ENCODE measurements around the gene CCDC77. TPM values are rescaled to one million over a fixed set of nuclear protein-coding genes. Genes with fewer than 3 reads are reported as not detected.
"Not testable (repeated sequence)": the region's sequence is repeated elsewhere in the genome, so short reads cannot be mapped to it uniquely, and the experiment has no call there.

The CCDC77 gene
- total RNA-seq (5.6 TPM), polyA plus RNA-seq (1 to 10 TPM; 3.9 to 5.6 (median 4.9) TPM)

GRCh38 chr12:401235-402028, at the start of gene CCDC77:
CCDC77 (plus strand) TSS chr12:401644; CDS start chr12:409384, 7,740 bp downstream.
- Mint-ChIP-seq H3K27ac (no peak within 1 kb of the TSS), H3K27me3 (peaks cover 2% of the 10 kb centered on the region), H3K36me3 (peaks cover 13% of the 10 kb centered on the region), H3K4me3 (no peak within 1 kb of the TSS), H3K9me3 (no peaks in the 10 kb centered on the region), H3K4me1 (peaks cover 0 to 9% (median 0%) of the 10 kb centered on the region in 4 donors)
- ATAC-seq (ENCODE audit: low read depth in 2 of 2) (peak; percentile 100), DNase-seq (peak; percentile 88 to 96 (median 96))
- Histone ChIP-seq H3K4me3 (ENCODE audit: low read depth, low read length) (peak within 1 kb of the TSS; percentile 97), H3K4me1 (ENCODE audit: control insufficient read depth, insufficient read depth, low read length, poor library complexity, severe bottlenecking) (peaks cover 8% of the 10 kb centered on the region), H3K27me3 (ENCODE audit: control insufficient read depth, insufficient read depth, low read length) (no peaks in the 10 kb centered on the region), H3K9me3 (ENCODE audit: control insufficient read depth in 2 of 2, low read length in 2 of 2) (no peaks in the 10 kb centered on the region), H3K27ac (ENCODE audit: insufficient read depth, low read length, poor library complexity, severe bottlenecking) (peak within 1 kb of the TSS; percentile 68), H3K36me3 (ENCODE audit: control insufficient read depth, insufficient read depth, low read length) (peaks cover 2% of the 10 kb centered on the region)

- DNase-seq, result no peak
These were observed 45.0 kb upstream of the CCDC77 start for GRCh38 chr12:356276-356988.

GRCh38 chr12:359091-359490, 42.4 kb upstream of the CCDC77 start:
- peak overlapping the region in 1 of 3 donors; percentile 71 for H3K27ac Mint-ChIP-seq
- Histone ChIP-seq H3K27ac (ENCODE audit: insufficient read depth, low read length, poor library complexity, severe bottlenecking) (no peak overlapping the region), H3K9me3 (ENCODE audit: control insufficient read depth in 2 of 2, low read length in 2 of 2) (no peaks in the 10 kb centered on the region), H3K36me3 (ENCODE audit: control insufficient read depth, insufficient read depth, low read length) (peaks cover 91% of the 10 kb centered on the region), H3K4me1 (ENCODE audit: control insufficient read depth, insufficient read depth, low read length, poor library complexity, severe bottlenecking) (no peaks in the 10 kb centered on the region), H3K27me3 (ENCODE audit: control insufficient read depth, insufficient read depth, low read length) (no peaks in the 10 kb centered on the region), H3K4me3 (ENCODE audit: low read depth, low read length) (no peak overlapping the region)
- no peaks in the 10 kb centered on the region for H3K9me3 Mint-ChIP-seq
- H3K4me3 Mint-ChIP-seq, result no peak overlapping the region
- DNase-seq (no peak), ATAC-seq (ENCODE audit: low read depth in 2 of 2) (no peak)
- H3K36me3 Mint-ChIP-seq, result peaks cover 61% of the 10 kb centered on the region
- H3K27me3 Mint-ChIP-seq, result no peaks in the 10 kb centered on the region
- peaks cover 16 to 39% (median 26%) of the 10 kb centered on the region in 4 donors for H3K4me1 Mint-ChIP-seq

More at GRCh38 chr12:356276-356988, 45.0 kb upstream of the CCDC77 start:
- peaks cover 90% of the 10 kb centered on the region for H3K36me3 ChIP-seq (ENCODE audit: control insufficient read depth, insufficient read depth, low read length)
- peaks cover 0 to 1% of the 10 kb centered on the region in 2 experiments for H3K9me3 ChIP-seq (ENCODE audit: control insufficient read depth in 2 of 2, low read length in 2 of 2)
- Mint-ChIP-seq H3K27me3 (no peaks in the 10 kb centered on the region), H3K27ac (peak overlapping the region in 1 of 3 donors; percentile 49), H3K4me3 (no peak overlapping the region), H3K4me1 (peaks cover 7 to 30% (median 24%) of the 10 kb centered on the region in 4 donors), H3K9me3 (peaks cover 0 to 3% (median 0%) of the 10 kb centered on the region in 7 donors), H3K36me3 (peaks cover 57% of the 10 kb centered on the region)
- no peaks in the 10 kb centered on the region for H3K27me3 ChIP-seq (ENCODE audit: control insufficient read depth, insufficient read depth, low read length)
- no peaks in the 10 kb centered on the region for H3K4me1 ChIP-seq (ENCODE audit: control insufficient read depth, insufficient read depth, low read length, poor library complexity, severe bottlenecking)
- H3K4me3 ChIP-seq (ENCODE audit: low read depth, low read length), result no peak overlapping the region
- no peak overlapping the region for H3K27ac ChIP-seq (ENCODE audit: insufficient read depth, low read length, poor library complexity, severe bottlenecking)
- ATAC-seq (ENCODE audit: low read depth in 2 of 2), result no peak

GRCh38 chr12:366820-367219, 34.6 kb upstream of the CCDC77 start:
- Mint-ChIP-seq H3K9me3 (peaks cover 0 to 4% (median 1%) of the 10 kb centered on the region in 7 donors), H3K36me3 (peaks cover 76% of the 10 kb centered on the region), H3K27ac (no peak overlapping the region), H3K27me3 (no peaks in the 10 kb centered on the region), H3K4me3 (no peak overlapping the region), H3K4me1 (peaks cover 11 to 29% (median 19%) of the 10 kb centered on the region in 4 donors)
- peaks cover 0 to 9% of the 10 kb centered on the region in 2 experiments for H3K9me3 ChIP-seq (ENCODE audit: control insufficient read depth in 2 of 2, low read length in 2 of 2)
- H3K27me3 ChIP-seq (ENCODE audit: control insufficient read depth, insufficient read depth, low read length), result no peaks in the 10 kb centered on the region
- DNase-seq (no peak), ATAC-seq (ENCODE audit: low read depth in 2 of 2) (no peak)
- no peaks in the 10 kb centered on the region for H3K4me1 ChIP-seq (ENCODE audit: control insufficient read depth, insufficient read depth, low read length, poor library complexity, severe bottlenecking)
- no peak overlapping the region for H3K27ac ChIP-seq (ENCODE audit: insufficient read depth, low read length, poor library complexity, severe bottlenecking)
- H3K4me3 ChIP-seq (ENCODE audit: low read depth, low read length), result no peak overlapping the region
- peaks cover 74% of the 10 kb centered on the region for H3K36me3 ChIP-seq (ENCODE audit: control insufficient read depth, insufficient read depth, low read length)

- Mint-ChIP-seq H3K9me3 (peaks cover 0 to 4% (median 2%) of the 10 kb centered on the region in 7 donors), H3K4me1 (peaks cover 11 to 24% (median 15%) of the 10 kb centered on the region in 4 donors), H3K4me3 (no peak overlapping the region), H3K36me3 (peaks cover 71% of the 10 kb centered on the region), H3K27ac (peak overlapping the region in 1 of 3 donors; percentile 20), H3K27me3 (no peaks in the 10 kb centered on the region)
- Histone ChIP-seq H3K36me3 (ENCODE audit: control insufficient read depth, insufficient read depth, low read length) (peaks cover 62% of the 10 kb centered on the region), H3K27ac (ENCODE audit: insufficient read depth, low read length, poor library complexity, severe bottlenecking) (no peak overlapping the region), H3K9me3 (ENCODE audit: control insufficient read depth in 2 of 2, low read length in 2 of 2) (peaks cover 0 to 9% of the 10 kb centered on the region in 2 experiments), H3K4me3 (ENCODE audit: low read depth, low read length) (no peak overlapping the region), H3K4me1 (ENCODE audit: control insufficient read depth, insufficient read depth, low read length, poor library complexity, severe bottlenecking) (no peaks in the 10 kb centered on the region), H3K27me3 (ENCODE audit: control insufficient read depth, insufficient read depth, low read length) (no peaks in the 10 kb centered on the region)
- DNase-seq (no peak), ATAC-seq (ENCODE audit: low read depth in 2 of 2) (no peak)
These were observed 33.5 kb upstream of the CCDC77 start for GRCh38 chr12:367972-368371.

- peaks cover 44% of the 10 kb centered on the region for H3K36me3 ChIP-seq (ENCODE audit: control insufficient read depth, insufficient read depth, low read length)
- H3K4me3 Mint-ChIP-seq; ATAC-seq (ENCODE audit: low read depth in 2 of 2); H3K27ac ChIP-seq (ENCODE audit: insufficient read depth, low read length, poor library complexity, severe bottlenecking); H3K4me3 ChIP-seq (ENCODE audit: low read depth, low read length); H3K27me3 ChIP-seq (ENCODE audit: control insufficient read depth, insufficient read depth, low read length); H3K9me3 Mint-ChIP-seq; H3K4me1 ChIP-seq (ENCODE audit: control insufficient read depth, insufficient read depth, low read length, poor library complexity, severe bottlenecking); DNase-seq; H3K27me3 Mint-ChIP-seq; H3K9me3 ChIP-seq (ENCODE audit: control insufficient read depth in 2 of 2, low read length in 2 of 2): not testable (repeated sequence)
- peaks cover 74% of the 10 kb centered on the region for H3K36me3 Mint-ChIP-seq
- H3K4me1 Mint-ChIP-seq, result peaks cover 7 to 19% (median 14%) of the 10 kb centered on the region in 4 donors
- H3K27ac Mint-ChIP-seq, result peak overlapping the region in 1 of 3 donors; percentile 32
These were observed 30.5 kb upstream of the CCDC77 start for GRCh38 chr12:370739-371485.

GRCh38 chr12:386651-387050, 14.8 kb upstream of the CCDC77 start:
- Histone ChIP-seq H3K27me3 (ENCODE audit: control insufficient read depth, insufficient read depth, low read length) (no peaks in the 10 kb centered on the region), H3K4me1 (ENCODE audit: control insufficient read depth, insufficient read depth, low read length, poor library complexity, severe bottlenecking) (peaks cover 44% of the 10 kb centered on the region), H3K36me3 (ENCODE audit: control insufficient read depth, insufficient read depth, low read length) (peaks cover 33% of the 10 kb centered on the region), H3K9me3 (ENCODE audit: control insufficient read depth in 2 of 2, low read length in 2 of 2) (no peaks in the 10 kb centered on the region), H3K4me3 (ENCODE audit: low read depth, low read length) (peak overlapping the region; percentile 99), H3K27ac (ENCODE audit: insufficient read depth, low read length, poor library complexity, severe bottlenecking) (peak overlapping the region; percentile 96)
- H3K27ac Mint-ChIP-seq, result no peak overlapping the region
- ATAC-seq (ENCODE audit: low read depth in 2 of 2) (no peak), DNase-seq (no peak)
- peaks cover 0 to 3% (median 0%) of the 10 kb centered on the region in 7 donors for H3K9me3 Mint-ChIP-seq
- H3K4me1 Mint-ChIP-seq, result peaks cover 19 to 66% (median 40%) of the 10 kb centered on the region in 4 donors
- H3K27me3 Mint-ChIP-seq, result peaks cover 14% of the 10 kb centered on the region
- peaks cover 29% of the 10 kb centered on the region for H3K36me3 Mint-ChIP-seq
- H3K4me3 Mint-ChIP-seq, result peak overlapping the region; percentile 81 to 99 (median 99)
